ENCODE measurements around the gene ADCY2. TPM values are rescaled to one million over a fixed set of nuclear protein-coding genes. Genes with fewer than 3 reads are reported as not detected.

ADCY2 gene
- total and polyA plus RNA-seq, 2 of the 13 experiments (the other 11 are each of a cell fraction or from before 2014, with no cell fraction given), result not detected

DNA sequence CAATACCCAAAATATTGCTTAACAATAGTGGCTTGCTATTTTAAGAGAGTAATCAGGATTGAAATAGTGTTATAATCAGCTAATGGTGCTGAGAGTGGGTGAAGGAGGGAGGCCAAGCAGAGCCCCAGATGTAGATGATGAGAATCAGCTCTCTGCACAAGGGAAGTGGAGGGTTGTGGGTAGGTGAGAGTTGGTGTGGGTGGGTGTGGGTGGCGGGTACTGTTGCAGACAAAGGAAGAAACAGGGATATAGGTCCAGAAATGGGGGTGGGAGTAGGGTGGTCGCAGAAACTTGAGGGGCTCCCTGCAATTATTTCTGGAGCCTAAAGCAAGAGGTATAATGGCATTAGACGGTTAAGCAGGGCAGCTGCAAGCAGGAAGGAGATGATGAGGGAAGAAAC lies 7.4 kb upstream of the ADCY2 start:
- H3K79me2 ChIP-seq (ENCODE audit: insufficient read depth, low read length), result no peaks in the 10 kb centered on the region
- H2AFZ ChIP-seq (ENCODE audit: low read length), result no peak overlapping the region
- H3K27ac ChIP-seq (ENCODE audit: extremely low read length, insufficient read depth, low read length), result no peak overlapping the region
- H3K4me1 ChIP-seq (ENCODE audit: insufficient read depth, low read length), result no peaks in the 10 kb centered on the region
- intact Hi-C loops (cut with micrococcal nuclease; ENCODE audit: unreplicated experiment), result no loop called here
- CTCF ChIA-PET (ENCODE audit: low intra/inter-chr PET ratio, low total read pairs), result no interaction called here
- WGBS (ENCODE audit: low lambda C conversion rate), result 0% methylated on average over 3 of the region's 3 CpGs
- DNase-seq (ENCODE audit: low spot score) (no peak), FAIRE-seq (no peak), ATAC-seq (no peak)
- H3K4me3 ChIP-seq (replicated peaks in 1 of 3; ENCODE audit: insufficient read depth in 1 of 3, low read depth in 2 of 3, low read length in 3 of 3), result no peak overlapping the region
- H3K9me3 ChIP-seq (ENCODE audit: low read length), result no peaks in the 10 kb centered on the region
- H3K9ac ChIP-seq (ENCODE audit: insufficient read depth, low read depth, low read length), result no peak overlapping the region
- TF ChIP-seq ZSCAN20 (CRISPR knock-in tag; IDR thresholded peaks at IDR 0.05; ENCODE audit: borderline replicate concordance) (no peak), ZBTB2 (CRISPR knock-in tag; IDR thresholded peaks at IDR 0.05; ENCODE audit: low read depth) (no peak), HNRNPUL1 (IDR thresholded peaks at IDR 0.05; ENCODE audit: low read depth, low read length) (no peak), PLSCR1 (CRISPR knock-in tag; IDR thresholded peaks at IDR 0.05; ENCODE audit: borderline replicate concordance) (no peak), IRX3 (CRISPR knock-in tag; IDR thresholded peaks at IDR 0.05; ENCODE audit: borderline replicate concordance, low read depth) (no peak), ZNF75D (CRISPR knock-in tag; IDR thresholded peaks at IDR 0.05; ENCODE audit: borderline replicate concordance) (no peak), KLF9 (CRISPR knock-in tag; IDR thresholded peaks at IDR 0.05; ENCODE audit: low read depth) (no peak), ZNF770 (CRISPR knock-in tag; IDR thresholded peaks at IDR 0.05) (no peak), ZNF781 (CRISPR knock-in tag; IDR thresholded peaks at IDR 0.05; ENCODE audit: borderline replicate concordance, not compliant biosample characterization) (no peak), NR2F2 (IDR thresholded peaks at IDR 0.05; ENCODE audit: borderline replicate concordance, low read depth) (no peak)
- TF ChIP-seq, protein P1, sequence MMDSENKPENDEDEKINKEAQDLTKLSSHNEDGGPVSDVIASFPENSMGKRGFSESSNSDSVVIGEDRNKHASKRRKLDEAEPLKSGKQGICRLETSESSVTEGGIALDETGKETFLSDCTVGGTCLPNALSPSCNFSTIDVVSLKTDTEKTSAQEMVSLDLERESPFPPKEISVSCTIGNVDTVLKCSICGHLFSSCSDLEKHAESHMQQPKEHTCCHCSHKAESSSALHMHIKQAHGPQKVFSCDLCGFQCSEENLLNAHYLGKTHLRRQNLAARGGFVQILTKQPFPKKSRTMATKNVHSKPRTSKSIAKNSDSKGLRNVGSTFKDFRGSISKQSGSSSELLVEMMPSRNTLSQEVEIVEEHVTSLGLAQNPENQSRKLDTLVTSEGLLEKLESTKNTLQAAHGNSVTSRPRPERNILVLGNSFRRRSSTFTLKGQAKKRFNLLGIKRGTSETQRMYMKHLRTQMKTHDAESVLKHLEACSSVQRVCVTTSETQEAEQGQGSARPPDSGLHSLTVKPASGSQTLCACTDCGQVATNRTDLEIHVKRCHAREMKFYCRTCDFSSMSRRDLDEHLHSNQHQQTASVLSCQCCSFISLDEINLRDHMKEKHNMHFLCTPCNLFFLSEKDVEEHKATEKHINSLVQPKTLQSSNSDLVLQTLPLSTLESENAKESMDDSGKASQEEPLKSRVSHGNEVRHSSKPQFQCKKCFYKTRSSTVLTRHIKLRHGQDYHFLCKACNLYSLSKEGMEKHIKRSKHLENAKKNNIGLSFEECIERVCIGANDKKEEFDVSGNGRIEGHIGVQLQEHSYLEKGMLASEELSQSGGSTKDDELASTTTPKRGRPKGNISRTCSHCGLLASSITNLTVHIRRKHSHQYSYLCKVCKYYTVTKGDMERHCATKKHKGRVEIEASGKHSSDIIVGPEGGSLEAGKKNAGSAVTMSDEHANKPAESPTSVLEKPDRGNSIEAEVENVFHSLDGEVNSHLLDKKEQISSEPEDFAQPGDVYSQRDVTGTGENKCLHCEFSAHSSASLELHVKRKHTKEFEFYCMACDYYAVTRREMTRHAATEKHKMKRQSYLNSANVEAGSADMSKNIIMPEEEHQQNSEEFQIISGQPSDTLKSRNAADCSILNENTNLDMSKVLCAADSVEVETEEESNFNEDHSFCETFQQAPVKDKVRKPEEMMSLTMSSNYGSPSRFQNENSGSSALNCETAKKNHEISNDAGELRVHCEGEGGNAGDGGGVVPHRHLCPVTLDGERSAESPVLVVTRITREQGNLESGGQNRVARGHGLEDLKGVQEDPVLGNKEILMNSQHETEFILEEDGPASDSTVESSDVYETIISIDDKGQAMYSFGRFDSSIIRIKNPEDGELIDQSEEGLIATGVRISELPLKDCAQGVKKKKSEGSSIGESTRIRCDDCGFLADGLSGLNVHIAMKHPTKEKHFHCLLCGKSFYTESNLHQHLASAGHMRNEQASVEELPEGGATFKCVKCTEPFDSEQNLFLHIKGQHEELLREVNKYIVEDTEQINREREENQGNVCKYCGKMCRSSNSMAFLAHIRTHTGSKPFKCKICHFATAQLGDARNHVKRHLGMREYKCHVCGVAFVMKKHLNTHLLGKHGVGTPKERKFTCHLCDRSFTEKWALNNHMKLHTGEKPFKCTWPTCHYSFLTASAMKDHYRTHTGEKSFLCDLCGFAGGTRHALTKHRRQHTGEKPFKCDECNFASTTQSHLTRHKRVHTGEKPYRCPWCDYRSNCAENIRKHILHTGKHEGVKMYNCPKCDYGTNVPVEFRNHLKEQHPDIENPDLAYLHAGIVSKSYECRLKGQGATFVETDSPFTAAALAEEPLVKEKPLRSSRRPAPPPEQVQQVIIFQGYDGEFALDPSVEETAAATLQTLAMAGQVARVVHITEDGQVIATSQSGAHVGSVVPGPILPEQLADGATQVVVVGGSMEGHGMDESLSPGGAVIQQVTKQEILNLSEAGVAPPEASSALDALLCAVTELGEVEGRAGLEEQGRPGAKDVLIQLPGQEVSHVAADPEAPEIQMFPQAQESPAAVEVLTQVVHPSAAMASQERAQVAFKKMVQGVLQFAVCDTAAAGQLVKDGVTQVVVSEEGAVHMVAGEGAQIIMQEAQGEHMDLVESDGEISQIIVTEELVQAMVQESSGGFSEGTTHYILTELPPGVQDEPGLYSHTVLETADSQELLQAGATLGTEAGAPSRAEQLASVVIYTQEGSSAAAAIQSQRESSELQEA (CRISPR knock-in tag; IDR thresholded peaks at IDR 0.05; ENCODE audit: not compliant biosample characterization), result no peak
- no TSS peak for BruUV-seq (replicated peaks)
- in situ Hi-C loops (cut with HindIII; ENCODE audit: extremely low pct_ligation_motif_present, low pct_unique_long_range_greater_than_20kb), result loop anchor here (25.0 kb wide), 1 partner anchor 576 kb away; no protein-coding TSS in a partner anchor
- POLR2A ChIA-PET, result no interaction called here
- no peaks in the 10 kb centered on the region for H3K36me3 ChIP-seq (replicated peaks in 1 of 2; ENCODE audit: control insufficient read depth in 1 of 2, insufficient read depth in 2 of 2, low read length in 2 of 2)
- H3K4me2 ChIP-seq (ENCODE audit: low read depth, low read length), result no peak overlapping the region
- H3K27me3 ChIP-seq (ENCODE audit: control insufficient read depth in 1 of 2, insufficient read depth in 2 of 2, low read length in 2 of 2), result no peaks in the 10 kb centered on the region
- H4K20me1 ChIP-seq (ENCODE audit: insufficient read depth, low read length), result no peaks in the 10 kb centered on the region; the same call in 1 of the 2 replicates
